ENCODE measurements around the gene SLC2A4.

Gene SLC2A4

DNA sequence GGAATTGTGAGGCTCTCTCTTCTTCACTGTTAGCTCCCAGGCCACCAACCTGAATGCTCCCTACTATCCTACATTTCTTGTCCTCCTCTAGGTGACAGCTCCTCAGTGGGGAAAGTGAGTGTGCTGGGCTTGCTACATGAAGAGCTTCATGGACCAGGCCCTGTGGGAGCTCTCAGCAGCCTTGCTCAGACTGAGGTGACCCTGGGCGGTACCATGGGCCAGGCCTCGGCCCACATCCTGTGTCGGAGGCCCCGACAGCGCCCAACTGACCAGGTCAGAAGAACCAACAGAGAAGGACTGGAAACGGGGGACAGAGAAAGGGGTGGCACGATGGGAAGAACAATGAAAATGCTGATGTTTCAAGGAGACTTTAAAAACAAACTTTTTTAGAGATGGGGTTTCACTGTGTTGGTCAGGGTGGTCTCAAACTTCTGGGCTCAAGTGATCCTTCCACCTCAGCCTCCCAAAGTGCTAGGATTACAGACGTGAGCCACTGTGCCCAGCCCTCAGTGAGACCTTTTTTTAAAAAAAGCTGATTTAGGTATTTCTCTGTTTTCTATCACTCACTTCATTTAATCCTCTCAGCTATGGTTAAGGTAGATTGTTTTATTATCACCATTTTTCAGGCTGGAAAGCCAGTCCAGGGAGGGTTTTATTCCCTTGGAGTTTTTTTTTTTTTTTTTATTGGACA is 24.6 kb upstream of the SLC2A4 start:
- H3K27ac ChIP-seq, result no peak overlapping the region
- no peak for TF ChIP-seq ZFX (IDR thresholded peaks at IDR 0.05)
- TF ChIP-seq, protein P1, sequence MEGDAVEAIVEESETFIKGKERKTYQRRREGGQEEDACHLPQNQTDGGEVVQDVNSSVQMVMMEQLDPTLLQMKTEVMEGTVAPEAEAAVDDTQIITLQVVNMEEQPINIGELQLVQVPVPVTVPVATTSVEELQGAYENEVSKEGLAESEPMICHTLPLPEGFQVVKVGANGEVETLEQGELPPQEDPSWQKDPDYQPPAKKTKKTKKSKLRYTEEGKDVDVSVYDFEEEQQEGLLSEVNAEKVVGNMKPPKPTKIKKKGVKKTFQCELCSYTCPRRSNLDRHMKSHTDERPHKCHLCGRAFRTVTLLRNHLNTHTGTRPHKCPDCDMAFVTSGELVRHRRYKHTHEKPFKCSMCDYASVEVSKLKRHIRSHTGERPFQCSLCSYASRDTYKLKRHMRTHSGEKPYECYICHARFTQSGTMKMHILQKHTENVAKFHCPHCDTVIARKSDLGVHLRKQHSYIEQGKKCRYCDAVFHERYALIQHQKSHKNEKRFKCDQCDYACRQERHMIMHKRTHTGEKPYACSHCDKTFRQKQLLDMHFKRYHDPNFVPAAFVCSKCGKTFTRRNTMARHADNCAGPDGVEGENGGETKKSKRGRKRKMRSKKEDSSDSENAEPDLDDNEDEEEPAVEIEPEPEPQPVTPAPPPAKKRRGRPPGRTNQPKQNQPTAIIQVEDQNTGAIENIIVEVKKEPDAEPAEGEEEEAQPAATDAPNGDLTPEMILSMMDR (conservative IDR thresholded peaks at IDR 0.05), result no peak

DNA sequence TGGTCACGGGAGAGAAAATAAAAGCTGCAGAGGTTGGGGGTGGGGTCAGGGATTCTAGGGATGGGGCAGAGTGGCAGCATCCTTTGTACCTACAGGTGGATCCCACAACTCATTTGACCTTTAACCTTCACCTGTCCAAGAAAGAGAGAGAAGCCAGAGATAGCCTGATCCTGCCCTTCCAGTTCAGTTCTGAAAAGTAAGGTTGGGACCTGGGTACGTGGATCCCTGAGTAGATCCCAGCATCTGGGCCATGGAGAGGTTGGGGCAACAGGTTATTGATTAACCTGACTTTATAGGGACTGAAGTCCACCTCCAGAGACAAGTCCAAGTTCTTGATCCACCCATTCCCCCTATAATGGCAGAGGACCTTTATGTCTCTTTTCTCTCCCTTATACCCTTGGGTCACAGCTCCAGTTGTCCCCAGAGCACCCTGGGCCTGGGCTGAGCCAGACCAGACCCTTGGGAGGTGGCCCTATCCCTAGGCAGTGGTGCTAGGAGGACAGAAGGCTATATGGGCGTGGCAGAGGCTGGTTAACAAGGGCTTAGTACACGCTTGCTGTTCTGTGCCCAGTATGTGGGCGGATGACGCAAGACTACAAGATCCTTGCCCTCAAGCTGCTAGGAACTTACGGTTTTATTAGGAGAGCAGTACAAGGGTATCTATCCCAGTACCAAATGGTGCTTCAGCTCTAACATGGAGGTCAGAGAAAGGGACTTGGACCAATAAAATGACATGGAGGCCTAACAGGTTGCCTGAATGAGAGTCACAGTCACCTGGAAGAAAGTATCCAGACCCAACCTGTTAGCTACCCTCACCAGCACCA is 22.6 kb upstream of the SLC2A4 start:
- no peak for TF ChIP-seq ZFX (IDR thresholded peaks at IDR 0.05)
- TF ChIP-seq, protein P1 (conservative IDR thresholded peaks at IDR 0.05), result no peak
- H3K27ac ChIP-seq, result no peak overlapping the region

DNA sequence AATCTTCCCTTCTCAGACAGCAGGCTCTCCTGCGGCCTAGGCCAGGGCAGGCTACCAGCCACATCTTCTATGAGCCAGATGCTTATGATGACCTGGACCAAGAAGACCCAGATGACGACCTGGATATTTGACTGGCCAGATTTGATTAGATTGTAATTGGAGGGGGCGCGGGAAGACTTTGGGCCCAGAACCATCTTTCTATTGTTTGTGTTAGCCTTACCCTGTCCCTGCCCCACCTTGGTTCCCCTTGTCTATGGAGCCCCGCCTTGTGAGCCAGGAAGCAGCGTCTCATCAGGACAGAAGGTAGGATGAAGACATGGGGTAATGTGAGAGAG is 22.0 kb upstream of the SLC2A4 start:
- TF ChIP-seq ZFX (IDR thresholded peaks at IDR 0.05), result no peak
- TF ChIP-seq, protein P1 (conservative IDR thresholded peaks at IDR 0.05), result no peak
- H3K27ac ChIP-seq, result no peak overlapping the region

DNA sequence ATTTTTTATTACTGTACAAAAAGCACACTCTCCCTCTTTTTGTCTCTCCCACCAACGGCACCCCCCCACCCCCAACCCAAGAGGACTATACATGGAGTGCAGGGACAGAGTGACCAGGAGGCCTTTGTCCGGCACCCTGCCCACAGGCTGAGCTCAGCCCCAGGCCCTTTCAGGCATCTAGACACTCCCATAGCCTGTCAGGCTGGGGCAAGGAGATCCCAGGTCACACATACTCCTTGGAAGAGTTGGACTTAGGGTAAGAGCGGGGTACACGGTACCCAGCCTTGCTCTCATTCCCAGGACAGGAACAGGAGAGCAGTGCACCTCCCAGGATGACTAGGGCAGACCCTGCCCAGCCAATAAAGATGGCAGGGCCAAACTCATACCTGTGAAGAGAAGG is 21.4 kb upstream of the SLC2A4 start:
- H3K27ac ChIP-seq, result peak overlapping the region; percentile 99
- TF ChIP-seq ZFX (IDR thresholded peaks at IDR 0.05), result no peak
- TF ChIP-seq, protein P1 (conservative IDR thresholded peaks at IDR 0.05), result no peak

DNA sequence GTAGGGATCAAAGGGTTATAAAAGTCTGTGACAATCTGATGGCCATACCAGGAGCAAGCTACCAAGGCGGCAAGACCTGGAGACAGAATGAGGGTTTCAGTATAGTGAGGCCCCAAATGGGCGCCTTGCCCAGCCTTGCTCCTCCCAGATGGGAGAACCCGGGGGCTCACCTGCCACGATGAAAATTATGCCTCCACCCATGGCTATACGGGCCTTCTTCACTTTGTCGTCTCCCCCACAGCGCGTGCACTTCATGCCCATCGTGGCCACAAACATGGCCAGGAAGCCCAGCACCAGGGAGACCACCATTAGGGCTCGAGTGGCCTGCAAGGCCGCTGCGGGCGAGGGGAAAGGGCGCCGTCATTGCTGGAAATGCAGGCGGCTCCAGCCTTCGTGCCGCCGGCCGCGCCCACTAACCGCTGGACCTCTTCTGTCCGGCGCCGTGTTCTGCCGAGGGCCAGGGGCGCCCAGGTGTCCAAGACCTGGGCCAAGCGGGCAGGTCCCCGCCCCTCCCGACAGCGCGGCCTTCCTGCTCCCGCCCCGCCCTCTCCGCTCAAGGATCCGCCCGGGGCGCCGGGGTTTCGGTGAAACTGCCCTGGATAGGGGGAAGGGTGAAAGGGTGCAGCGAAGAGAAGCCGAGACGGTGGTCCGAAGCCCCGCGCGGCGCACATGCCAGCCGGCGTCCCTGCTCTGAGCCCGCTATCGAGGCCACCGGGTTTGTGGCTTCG is 20.7 kb upstream of the SLC2A4 start:
- TF ChIP-seq ZFX (IDR thresholded peaks at IDR 0.05), result no peak
- TF ChIP-seq, protein P1 (conservative IDR thresholded peaks at IDR 0.05), result no peak
- peak overlapping the region; percentile 99 for H3K27ac ChIP-seq

DNA sequence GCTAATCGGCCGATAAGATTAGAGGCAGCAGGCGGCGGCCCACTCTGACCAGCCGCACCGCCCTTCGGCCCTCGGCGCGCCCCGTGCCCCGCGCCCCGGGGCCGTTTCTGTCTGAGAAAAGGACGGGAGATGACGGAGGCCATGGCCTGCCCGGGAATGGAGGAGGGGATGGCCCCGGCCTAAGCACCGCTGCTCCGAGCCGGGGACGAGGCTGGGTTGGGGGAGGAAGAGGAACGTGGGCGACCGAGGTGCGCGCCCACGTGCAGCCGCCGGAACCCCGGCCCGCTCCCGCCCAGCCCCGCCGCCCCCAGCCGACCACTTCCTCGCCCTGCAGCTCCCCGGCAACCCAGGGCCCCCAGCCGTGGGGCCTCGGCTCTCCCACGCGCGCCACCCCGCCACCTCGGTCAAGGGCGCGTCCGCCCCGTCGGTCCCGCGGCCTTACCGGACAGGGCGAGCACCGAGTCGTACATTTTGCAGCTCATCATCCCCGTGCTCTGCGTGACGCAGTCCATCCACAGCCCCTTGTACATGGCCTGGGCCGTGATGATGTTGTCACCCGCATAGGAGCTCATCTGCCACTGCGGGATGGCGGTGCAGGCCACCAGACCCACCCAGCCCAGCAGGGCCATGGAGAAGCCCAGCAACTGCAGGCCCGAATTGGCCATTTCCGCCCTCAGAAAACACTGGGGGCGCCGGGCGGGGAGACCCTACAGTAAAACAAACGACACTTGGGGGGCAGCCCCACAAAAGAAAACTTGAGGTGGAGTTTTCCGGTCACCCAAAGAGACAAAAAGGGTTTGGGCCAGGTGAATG is 19.9 kb upstream of the SLC2A4 start:
- TF ChIP-seq ZFX (IDR thresholded peaks at IDR 0.05), result peak; percentile 84
- TF ChIP-seq, protein P1 (conservative IDR thresholded peaks at IDR 0.05), result no peak
- H3K27ac ChIP-seq, result peak overlapping the region; percentile 99
